Small intestine (tissue), 16 donors: ENCODE data around the gene OR2L3. TPM values are rescaled to one million over a fixed set of nuclear protein-coding genes. Genes with fewer than 3 reads are reported as not detected.

ENCODE experiments used
- DNase-seq, 2 donors: peaks; one replicate each; pipeline versions ENCODE4 v3.0.0 to v3.0.0-alpha.2; 2013
- FAIRE-seq: peaks from 2 replicates; lab custom pipeline; 2012; peaks lifted over from hg19 to GRCh38; lab: Jason Lieb, UNC
- H3K27ac ChIP-seq, 3 donors: one replicate each; pipeline ENCODE4 v1.5.1; 2013; ENCODE audit warnings: low read length in 2 of 3, mild to moderate bottlenecking in 2 of 3, control low read depth in 1 of 3, inconsistent platforms in 1 of 3, low read depth in 1 of 3, moderate library complexity in 1 of 3
- H3K27me3 ChIP-seq, 3 donors: one replicate each; pipeline ENCODE4 v1.6.1; 2013; ENCODE audit warnings: low read length in 3 of 3, inconsistent platforms in 1 of 3; ENCODE audit not compliant: control insufficient read depth in 3 of 3, insufficient read depth in 3 of 3
- H3K36me3 ChIP-seq, 3 donors: one replicate each; pipeline ENCODE4 v1.6.1; 2013; ENCODE audit warnings: low read length in 3 of 3, inconsistent platforms in 1 of 3, low read depth in 1 of 3, mild to moderate bottlenecking in 1 of 3, moderate library complexity in 1 of 3; ENCODE audit not compliant: control insufficient read depth in 3 of 3, insufficient read depth in 2 of 3
- H3K4me1 ChIP-seq, 3 donors: one replicate each; pipeline ENCODE4 v1.6.1; 2013; ENCODE audit warnings: low read length in 2 of 3, inconsistent platforms in 1 of 3, low read depth in 1 of 3, mild to moderate bottlenecking in 1 of 3, moderate library complexity in 1 of 3; ENCODE audit not compliant: control insufficient read depth in 3 of 3, insufficient read depth in 2 of 3
- H3K4me3 ChIP-seq, 3 donors: one replicate each; pipeline ENCODE4 v1.5.1; 2013; ENCODE audit warnings: low read length in 3 of 3, control low read depth in 1 of 3, inconsistent platforms in 1 of 3, low read depth in 1 of 3, mild to moderate bottlenecking in 1 of 3, moderate library complexity in 1 of 3
- H3K9me3 ChIP-seq, 2 donors: one replicate each; pipeline ENCODE4 v1.6.1; 2013; ENCODE audit warnings: low read depth in 1 of 2, low read length in 1 of 2; ENCODE audit not compliant: control insufficient read depth in 2 of 2, insufficient read depth in 1 of 2
- WGBS, 3 donors: extraction: QIAGEN DNeasy Blood & Tissue Kit; methylation state at CpG; one replicate each; pipeline ENCODE4 v1.1.7; 2013; 5-methylcytosine and 5-hydroxymethylcytosine counted together
- long read RNA-seq, 10 donors: transcript quantifications; one replicate each; lab custom pipeline, GENCODE V29; 2026
- polyA plus RNA-seq, 4 donors: library from polyadenylated mRNA; stranded (reverse) in 3 of 4; unstranded in 1 of 4; fragments of 200-250 nt in 3 of 4; fragments of 120-200 nt in 1 of 4; gene quantifications; one replicate each; pipeline versions ENCODE4 v1.2.1 to v1.2.3, GENCODE V29; 2013
- donor health status: healthy with polysubstance abuse.
- donor health status: control.
- donor health status: control.
- donor health status: Bipolar disorder and iron deficiency.
- donor health status: healthy.

OR2L3 gene, protein sequence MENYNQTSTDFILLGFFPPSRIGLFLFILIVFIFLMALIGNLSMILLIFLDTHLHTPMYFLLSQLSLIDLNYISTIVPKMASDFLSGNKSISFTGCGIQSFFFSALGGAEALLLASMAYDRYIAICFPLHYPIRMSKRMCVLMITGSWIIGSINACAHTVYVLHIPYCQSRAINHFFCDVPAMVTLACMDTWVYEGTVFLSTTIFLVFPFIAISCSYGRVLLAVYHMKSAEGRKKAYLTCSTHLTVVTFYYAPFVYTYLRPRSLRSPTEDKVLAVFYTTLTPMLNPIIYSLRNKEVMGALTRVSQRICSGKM
- not detected for polyA plus RNA-seq
- long read RNA-seq, donor 1 = 0 reads
- long read RNA-seq, donor 2 = 0 reads
- long read RNA-seq, donor 3 = 0 reads
- long read RNA-seq, donor 4 = 0 reads
- long read RNA-seq, donor 5 = 0 reads
- long read RNA-seq, donor 6 = 0 reads
- long read RNA-seq, donor 7 = 0 reads
- long read RNA-seq, donor 8 = 0 reads
- long read RNA-seq, donor 9 = 0 reads
- long read RNA-seq, donor 10 = 0 reads

GRCh38 chr1:248046536-248046935, at the start of gene OR2L3:
OR2L3 (plus strand) TSS chr1:248046836; CDS start chr1:248060682, 13,846 bp downstream.
- Histone ChIP-seq H3K27me3 (no peaks in the 10 kb centered on the region), H3K4me1 (no peaks in the 10 kb centered on the region), H3K9me3 (peaks cover 0 to 11% of the 10 kb centered on the region in 2 donors), H3K36me3 (no peaks in the 10 kb centered on the region), H3K27ac (no peak within 1 kb of the TSS), H3K4me3 (no peak within 1 kb of the TSS)
- DNase-seq = no peak
- 63 to 72% (median 71%) methylated on average over 2 of the region's 2 CpGs for WGBS, 3 donors
- no peak for FAIRE-seq

- H3K4me1 ChIP-seq = no peaks in the 10 kb centered on the region
- H3K9me3 ChIP-seq = peaks cover 0 to 6% of the 10 kb centered on the region in 2 donors
- DNase-seq (no peak), FAIRE-seq (no peak)
- no peak overlapping the region for H3K27ac ChIP-seq
- no peaks in the 10 kb centered on the region for H3K27me3 ChIP-seq
- WGBS, 3 donors = 28 to 43% (median 40%) methylated on average over 2 of the region's 2 CpGs
- H3K4me3 ChIP-seq = no peak overlapping the region
- no peaks in the 10 kb centered on the region for H3K36me3 ChIP-seq
Measured at GRCh38 chr1:247998811-247999210, 47.8 kb upstream of the OR2L3 start.

DNA sequence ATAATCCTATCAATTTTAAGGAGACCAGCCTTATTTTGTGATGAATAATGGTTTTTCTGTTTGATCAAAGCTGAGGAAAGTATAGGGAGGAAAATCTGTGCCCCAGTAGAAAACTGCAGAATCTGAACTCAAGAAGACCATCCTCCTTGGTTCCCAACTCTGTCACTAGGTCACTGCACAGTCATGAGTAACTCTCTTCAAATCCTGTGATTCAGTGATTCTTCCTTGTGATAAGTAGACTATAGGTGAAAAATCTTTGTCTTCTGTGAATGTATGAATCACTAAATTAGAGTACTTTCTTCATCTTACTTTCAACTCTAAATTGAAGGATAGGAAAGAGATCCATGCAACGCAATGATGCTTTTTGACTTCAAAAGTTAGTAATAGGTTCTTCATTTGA, 46.5 kb upstream of the OR2L3 start:
- DNase-seq = no peak
- Histone ChIP-seq H3K36me3 (no peaks in the 10 kb centered on the region), H3K27ac (no peak overlapping the region), H3K4me3 (no peak overlapping the region), H3K9me3 (peaks cover 0 to 8% of the 10 kb centered on the region in 2 donors), H3K27me3 (no peaks in the 10 kb centered on the region), H3K4me1 (no peaks in the 10 kb centered on the region)
- WGBS, 3 donors = 82 to 94% (median 86%) methylated on average over 1 of the region's 1 CpG
- FAIRE-seq = no peak

GRCh38 chr1:248007778-248008177, 38.9 kb upstream of the OR2L3 start:
- Histone ChIP-seq H3K27me3 (no peaks in the 10 kb centered on the region), H3K36me3 (no peaks in the 10 kb centered on the region), H3K9me3 (peaks cover 0 to 16% of the 10 kb centered on the region in 2 donors), H3K4me3 (no peak overlapping the region), H3K4me1 (no peaks in the 10 kb centered on the region), H3K27ac (no peak overlapping the region)
- DNase-seq = no peak
- WGBS, 3 donors = 32 to 55% (median 49%) methylated on average over 1 of the region's 1 CpG
- no peak for FAIRE-seq

- H3K36me3 ChIP-seq = no peaks in the 10 kb centered on the region
Measured at GRCh38 chr1:248009681-248010080, 37.0 kb upstream of the OR2L3 start.

DNA sequence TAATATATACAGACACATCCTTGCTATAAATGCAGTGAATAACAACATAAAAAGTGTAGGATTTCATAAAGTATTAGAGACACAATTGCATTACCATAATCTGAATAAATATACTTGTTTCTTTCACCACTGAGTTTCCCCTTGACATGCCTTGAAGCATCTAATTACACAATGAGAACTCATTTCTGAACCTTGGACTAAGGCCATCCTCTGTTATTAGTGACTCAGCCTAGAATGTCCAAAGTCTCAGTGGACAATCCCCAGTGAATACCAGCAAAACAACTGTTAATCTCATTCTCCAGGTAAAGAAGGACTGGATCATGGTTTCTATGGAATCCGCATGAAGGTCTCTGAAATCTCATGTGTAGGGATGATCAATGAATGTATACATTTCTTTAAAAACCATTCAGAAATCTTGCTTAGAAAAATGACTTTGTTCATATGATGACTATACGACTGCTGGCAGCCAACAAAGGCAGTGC, 33.4 kb upstream of the OR2L3 start, which contains the start of gene OR2L5:
Gene OR2L5, plus strand, starts transcription at position 432 of the 482 bp plus-strand sequence. CDS start 8,288 bp downstream, outside the sequence.
- Histone ChIP-seq H3K27ac (no peak within 1 kb of the TSS), H3K36me3 (no peaks in the 10 kb centered on the region), H3K9me3 (peaks cover 0 to 8% of the 10 kb centered on the region in 2 donors), H3K27me3 (no peaks in the 10 kb centered on the region), H3K4me1 (no peaks in the 10 kb centered on the region), H3K4me3 (no peak within 1 kb of the TSS)
- DNase-seq (no peak), FAIRE-seq (no peak)
- 86 to 92% (median 87%) methylated on average over 2 of the region's 2 CpGs for WGBS, 3 donors

More at GRCh38 chr1:248009681-248010080, 37.0 kb upstream of the OR2L3 start:
- Histone ChIP-seq H3K4me1 (no peaks in the 10 kb centered on the region), H3K27me3 (no peaks in the 10 kb centered on the region), H3K4me3 (no peak overlapping the region), H3K9me3 (peaks cover 0 to 15% of the 10 kb centered on the region in 2 donors), H3K27ac (no peak overlapping the region)
- 81 to 88% (median 83%) methylated on average over 3 of the region's 3 CpGs for WGBS, 3 donors
- no peak for DNase-seq
- no peak for FAIRE-seq

GRCh38 chr1:248015803-248016202, 30.8 kb upstream of the OR2L3 start:
- no peaks in the 10 kb centered on the region for H3K27me3 ChIP-seq
- no peaks in the 10 kb centered on the region for H3K4me1 ChIP-seq
- DNase-seq = no peak
- WGBS, 3 donors = 79 to 80% (median 79%) methylated on average over 1 of the region's 1 CpG
- no peak for FAIRE-seq
- H3K36me3 ChIP-seq = no peaks in the 10 kb centered on the region
- no peak overlapping the region for H3K27ac ChIP-seq
- H3K4me3 ChIP-seq = no peak overlapping the region
- H3K9me3 ChIP-seq = peaks cover 0 to 11% of the 10 kb centered on the region in 2 donors

GRCh38 chr1:248029770-248030169, 16.9 kb upstream of the OR2L3 start, which contains the start of gene OR2L2:
OR2L2 (plus strand) TSS chr1:248030070; CDS start chr1:248038268, 8,198 bp downstream.
- Histone ChIP-seq H3K4me3 (no peak within 1 kb of the TSS), H3K4me1 (no peaks in the 10 kb centered on the region), H3K27ac (no peak within 1 kb of the TSS), H3K36me3 (no peaks in the 10 kb centered on the region), H3K27me3 (no peaks in the 10 kb centered on the region), H3K9me3 (peaks cover 2 to 15% of the 10 kb centered on the region in 2 donors)
- FAIRE-seq = no peak
- WGBS, 3 donors = 38 to 43% (median 38%) methylated on average over 2 of the region's 2 CpGs
- no peak for DNase-seq
